GM21423 (cell line): ENCODE measurements around the gene SEMA3E.

Experiments used
- ATAC-seq: cut with Tn5 transposase; IDR thresholded peaks from one replicate; pipeline ENCODE4 v1.9.1; 2021; ENCODE audit warnings: mild to moderate bottlenecking, moderate library complexity; ENCODE audit not compliant: unreplicated experiment

SEMA3E gene

GRCh38 chr7:83643012-83643411 lies 5.9 kb downstream of the SEMA3E start:
- no peak for ATAC-seq

- ATAC-seq, result no peak
Observed at GRCh38 chr7:83640731-83641537, 8.0 kb downstream of the SEMA3E start.

GRCh38 chr7:83640240-83640639 lies 8.7 kb downstream of the SEMA3E start:
- no peak for ATAC-seq

- no peak for ATAC-seq
Observed at GRCh38 chr7:83633516-83633915, 15.4 kb downstream of the SEMA3E start.

DNA sequence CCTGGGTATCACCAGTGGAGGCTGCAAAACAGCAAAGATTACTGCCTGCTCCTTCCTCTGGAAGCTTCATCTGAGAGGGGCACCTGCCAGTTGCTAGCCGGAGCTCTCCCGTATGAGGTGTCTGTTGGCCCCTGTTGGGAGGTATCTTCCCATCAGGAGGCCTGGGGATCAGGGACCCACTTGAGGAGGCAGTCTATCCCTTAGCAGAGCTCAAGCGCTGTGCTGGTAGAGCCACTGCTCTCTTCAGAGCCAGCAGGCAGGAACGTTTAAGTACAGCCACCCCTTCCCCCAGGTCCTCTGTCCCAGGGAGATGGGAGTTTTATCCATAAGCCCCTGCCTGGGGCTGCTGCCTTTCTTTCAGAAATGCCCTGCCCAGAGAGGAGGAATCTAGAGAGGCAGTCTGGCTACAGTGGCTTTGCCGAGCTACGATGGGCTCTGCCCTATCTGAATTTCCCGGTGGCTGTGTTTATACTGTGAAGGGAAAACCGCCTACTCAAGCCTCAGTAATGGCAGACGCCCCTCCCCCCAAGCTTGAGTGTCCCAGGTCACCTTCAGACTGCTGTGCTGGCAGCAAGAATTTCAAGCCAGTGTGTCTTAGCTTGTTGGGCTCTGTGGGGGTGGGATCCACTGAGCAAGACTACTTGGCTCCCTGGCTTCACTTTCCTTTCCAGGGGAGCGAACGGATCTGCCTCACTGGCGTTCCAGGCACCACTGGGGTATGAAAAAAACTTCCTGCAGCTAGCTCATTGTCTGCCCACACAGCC lies 19.6 kb downstream of the SEMA3E start:
- ATAC-seq, result no peak

DNA sequence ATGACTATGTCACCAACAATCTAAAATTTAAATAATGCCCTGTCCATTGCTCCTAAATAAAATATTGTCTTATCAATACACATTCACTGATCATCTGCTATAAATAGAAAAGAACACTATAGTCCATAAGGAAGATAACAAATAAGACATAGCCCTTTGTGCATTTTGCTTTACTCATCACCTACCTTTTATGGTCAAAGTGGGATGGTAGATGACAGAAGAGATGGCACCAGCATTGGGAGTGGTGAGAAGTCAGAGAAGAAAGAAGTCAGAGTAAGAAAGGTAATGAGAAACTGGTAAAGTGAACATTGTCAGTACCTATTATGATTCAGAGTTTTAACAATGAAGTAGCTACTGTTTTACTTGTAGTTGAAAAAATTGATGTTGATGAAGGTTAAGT lies 31.1 kb downstream of the SEMA3E start:
- ATAC-seq, result no peak

GRCh38 chr7:83614112-83614511 lies 34.8 kb downstream of the SEMA3E start:
- no peak for ATAC-seq

- ATAC-seq, result no peak
Observed at GRCh38 chr7:83613232-83613631, 35.7 kb downstream of the SEMA3E start.

GRCh38 chr7:83611776-83612175 lies 37.2 kb downstream of the SEMA3E start:
- ATAC-seq, result no peak

- ATAC-seq, result no peak
Observed at GRCh38 chr7:83610649-83611304, 38.2 kb downstream of the SEMA3E start.

GRCh38 chr7:83608716-83609115 lies 40.2 kb downstream of the SEMA3E start:
- no peak for ATAC-seq

- no peak for ATAC-seq
Observed at GRCh38 chr7:83603649-83604048, 45.3 kb downstream of the SEMA3E start.

- no peak for ATAC-seq
Observed at GRCh38 chr7:83599131-83599530, 49.8 kb downstream of the SEMA3E start.

DNA sequence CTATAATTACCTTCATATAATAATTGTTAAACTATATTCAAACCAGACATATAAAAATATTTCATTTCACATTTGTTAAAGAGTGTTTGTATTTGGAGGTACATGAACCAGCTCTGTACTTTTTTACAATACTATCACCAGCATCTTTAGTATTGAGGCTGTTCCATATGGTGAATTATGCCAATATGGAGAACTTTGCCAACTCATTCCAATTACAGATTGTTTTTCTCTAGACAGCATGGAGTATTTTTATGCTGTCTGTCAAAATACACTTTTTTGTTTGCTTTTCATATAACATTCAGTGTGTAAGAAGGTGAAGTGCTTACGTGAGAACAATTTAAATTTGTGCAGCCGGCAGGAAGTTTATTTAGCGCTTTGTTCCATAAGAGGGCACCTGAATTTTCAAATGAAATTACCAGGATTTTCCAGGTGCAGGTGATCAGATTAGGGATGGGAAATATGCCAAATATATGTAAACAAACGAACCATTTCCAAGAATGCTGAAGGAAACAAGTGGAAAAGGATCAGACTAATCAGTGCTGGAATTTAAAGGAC lies 54.9 kb downstream of the SEMA3E start:
- no peak for ATAC-seq

DNA sequence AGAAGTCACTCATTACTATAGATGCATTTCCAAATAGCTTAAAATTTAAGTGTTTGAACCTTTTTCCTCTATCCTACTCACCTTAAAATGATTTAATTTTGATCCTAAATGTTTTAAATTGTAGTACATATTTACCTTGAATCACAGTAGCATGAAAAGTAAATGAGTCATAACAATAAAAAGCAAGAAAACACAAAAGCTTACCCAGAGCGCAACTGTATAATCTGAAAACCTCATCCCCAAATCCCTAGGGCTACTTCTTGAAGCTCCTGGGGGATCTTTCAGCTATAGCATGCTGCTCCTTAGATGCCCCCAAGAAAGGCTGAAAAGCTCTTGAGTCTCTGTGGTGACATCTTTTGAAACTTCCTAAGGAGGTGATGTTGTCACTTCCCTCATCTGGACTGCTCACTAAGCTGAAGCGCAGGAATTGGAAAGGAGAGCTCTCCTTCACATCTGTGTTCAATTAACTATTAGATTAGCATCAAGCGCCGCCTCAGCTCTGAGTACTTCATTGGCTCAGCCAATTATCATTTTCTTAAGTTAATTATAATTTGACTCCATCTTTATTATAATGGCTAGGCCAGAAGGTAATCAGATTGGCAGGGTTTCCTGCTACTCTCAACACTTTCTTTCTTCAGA lies 60.2 kb downstream of the SEMA3E start:
- no peak for ATAC-seq

- no peak for ATAC-seq
Observed at GRCh38 chr7:83586281-83586680, 62.7 kb downstream of the SEMA3E start.

DNA sequence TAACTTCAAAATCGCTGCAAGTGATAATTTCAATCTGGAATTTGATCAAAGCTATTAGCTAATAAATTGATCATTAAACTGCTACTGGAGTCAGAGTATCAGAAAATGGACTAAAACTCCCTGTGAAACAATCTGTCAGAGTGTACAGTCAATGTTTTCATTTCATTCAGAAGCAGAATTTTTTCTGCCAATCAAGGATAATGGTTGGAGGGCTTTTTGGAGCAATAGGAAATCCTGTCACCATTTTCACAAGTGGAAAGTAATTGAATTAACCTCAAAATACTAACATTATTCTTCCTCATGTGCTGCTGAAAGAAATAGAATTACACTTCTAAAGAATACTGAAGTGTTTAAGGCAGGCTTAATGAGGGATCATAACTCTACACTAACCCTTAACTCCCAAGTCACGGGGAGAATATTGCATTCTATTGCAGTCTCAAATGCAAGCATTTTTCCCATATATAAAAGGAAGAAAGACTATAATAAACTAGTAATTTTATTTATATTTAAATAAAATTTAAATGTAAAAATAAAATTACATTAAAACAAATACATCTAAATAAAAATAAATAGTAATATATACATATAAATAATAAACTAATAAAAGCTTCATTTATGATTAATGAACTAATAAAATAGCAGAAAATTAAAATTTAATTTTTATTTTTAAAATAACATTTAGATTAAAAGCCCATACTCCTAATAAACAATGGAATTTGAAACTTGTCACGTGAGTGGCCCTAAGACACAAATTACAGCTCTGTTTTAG lies 67.1 kb downstream of the SEMA3E start:
- ATAC-seq, result no peak

- ATAC-seq, result no peak
Observed at GRCh38 chr7:83579740-83580139, 69.2 kb downstream of the SEMA3E start.

GRCh38 chr7:83575436-83575835 lies 73.5 kb downstream of the SEMA3E start:
- no peak for ATAC-seq

GRCh38 chr7:83574616-83575015 lies 74.3 kb downstream of the SEMA3E start:
- ATAC-seq, result no peak
